Colonic mucosa (tissue), 4 donors: ENCODE data around the gene ZNF407. TPM values are rescaled to one million over a fixed set of nuclear protein-coding genes. Genes with fewer than 3 reads are reported as not detected.

Experiments
- DNase-seq: peaks from one replicate; pipeline ENCODE4 v3.0.0-alpha.2; 2020
- H3K27ac ChIP-seq: fragments of 200-600 bp; one replicate; pipeline ENCODE4 v1.8.0; 2021
- H3K27me3 ChIP-seq: fragments of 200-600 bp; one replicate; pipeline ENCODE4 v1.8.0; 2021
- H3K36me3 ChIP-seq: fragments of 200-600 bp; one replicate; pipeline ENCODE4 v1.8.0; 2021
- H3K4me1 ChIP-seq: fragments of 200-600 bp; one replicate; pipeline ENCODE4 v1.8.0; 2021; ENCODE audit warnings: mild to moderate bottlenecking
- H3K4me3 ChIP-seq: fragments of 200-600 bp; one replicate; pipeline ENCODE4 v1.8.0; 2021
- H3K9ac ChIP-seq, 2 donors: one replicate each; pipeline ENCODE4 v1.7.0; 2013; ENCODE audit warnings: control low read depth in 2 of 2, low read depth in 2 of 2, low read length in 2 of 2
- H3K9me3 ChIP-seq: fragments of 200-600 bp; one replicate; pipeline ENCODE4 v1.8.0; 2021
- CTCF ChIP-seq: fragments of 200-600 bp; IDR thresholded peaks from one replicate; pipeline ENCODE4 v1.8.0; 2022; ENCODE audit warnings: antibody characterized with exemption, mild to moderate bottlenecking
- intact Hi-C: fragments of 100-400 bp; cut with DNase I; formaldehyde crosslinking; loops from one replicate; pipeline ENCODE4 v1.14.1; 2022
- total RNA-seq, 2 donors: library from RNA; stranded (reverse); fragmentation: NEBNext Ultra II Directional in 1 of 2; extraction: Animal tissue kit (Norgen Biotek cat#: 25700) in 1 of 2; gene quantifications; one replicate each; pipeline ENCODE4 v1.2.1, GENCODE V29; 2021
- donor health status: healthy.
- donor health status: DM: no; HTN: no; CAD: no.
- donor health status: DM: no; HTN: no; CAD: no.

Gene ZNF407
- total RNA-seq, 2 donors from 2014 or later = 8.1 to 13.1 TPM

- H3K27ac ChIP-seq = peak overlapping the region; percentile 96
- no peaks in the 10 kb centered on the region for H3K36me3 ChIP-seq
- intact Hi-C loops = loop anchor here (5.0 kb wide), 1 partner anchor 96 kb away; no protein-coding TSS in a partner anchor
- H3K9ac ChIP-seq = peak overlapping the region; percentile 91 to 95
- H3K9me3 ChIP-seq = no peaks in the 10 kb centered on the region
- peaks cover 7% of the 10 kb centered on the region for H3K4me1 ChIP-seq
- TF ChIP-seq CTCF = no peak
- peak overlapping the region; percentile 94 for H3K4me3 ChIP-seq
- DNase-seq = peak; percentile 57
- no peaks in the 10 kb centered on the region for H3K27me3 ChIP-seq
Observed at GRCh38 chr18:74598350-74599001, 806 bp downstream of the ZNF407 start.

DNA sequence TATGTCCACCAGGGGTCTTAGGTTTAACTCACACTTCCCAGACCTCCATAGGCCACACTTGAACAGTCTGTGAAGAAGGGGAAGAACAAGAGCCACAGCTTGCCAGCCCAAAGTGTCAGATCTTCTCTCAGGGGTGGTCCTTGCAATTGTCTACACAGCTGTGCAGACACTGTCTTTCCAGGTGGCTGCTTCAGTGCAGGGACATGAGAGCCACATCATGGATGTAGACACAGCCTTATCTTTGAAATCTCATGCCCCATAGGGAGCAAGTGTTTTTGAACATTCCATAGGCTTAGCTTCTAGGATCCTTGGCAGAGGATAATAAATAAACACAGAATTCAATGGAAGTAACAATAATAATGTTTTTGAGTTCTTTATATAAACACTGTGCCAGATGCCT, 6.7 kb downstream of the ZNF407 start:
- no peak overlapping the region for H3K27ac ChIP-seq
- H3K4me1 ChIP-seq = no peaks in the 10 kb centered on the region
- H3K9ac ChIP-seq = no peak overlapping the region
- H3K36me3 ChIP-seq = no peaks in the 10 kb centered on the region
- intact Hi-C loops = no loop called here
- no peaks in the 10 kb centered on the region for H3K9me3 ChIP-seq
- TF ChIP-seq CTCF = no peak
- no peak overlapping the region for H3K4me3 ChIP-seq
- no peaks in the 10 kb centered on the region for H3K27me3 ChIP-seq
- no peak for DNase-seq

DNA sequence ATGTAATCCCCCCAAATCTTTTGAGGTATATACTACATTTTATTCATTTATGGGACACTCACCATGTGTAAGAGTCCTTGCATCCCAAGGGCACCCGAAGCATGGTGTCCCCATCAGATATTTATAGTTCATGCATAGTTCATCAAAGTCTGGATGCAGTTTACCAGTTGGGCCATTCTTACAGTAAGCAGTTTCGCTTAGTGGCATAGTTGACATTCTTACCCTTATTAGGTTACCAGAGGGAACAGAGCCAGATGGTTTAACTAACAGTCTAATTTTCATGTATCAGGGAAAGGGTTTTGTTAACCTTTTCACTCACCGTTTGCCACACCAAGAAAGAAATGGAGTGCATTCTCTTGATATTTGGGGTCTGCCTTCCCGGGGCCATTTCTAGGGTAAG, 7.1 kb downstream of the ZNF407 start:
- Histone ChIP-seq H3K9ac (no peak overlapping the region), H3K9me3 (no peaks in the 10 kb centered on the region), H3K36me3 (no peaks in the 10 kb centered on the region), H3K27ac (no peak overlapping the region), H3K27me3 (no peaks in the 10 kb centered on the region), H3K4me3 (no peak overlapping the region), H3K4me1 (no peaks in the 10 kb centered on the region)
- intact Hi-C loops = no loop called here
- no peak for DNase-seq
- TF ChIP-seq CTCF = no peak

GRCh38 chr18:74608681-74609080, 11.0 kb downstream of the ZNF407 start:
- Histone ChIP-seq H3K9ac (no peak overlapping the region), H3K27ac (no peak overlapping the region), H3K9me3 (no peaks in the 10 kb centered on the region), H3K36me3 (no peaks in the 10 kb centered on the region), H3K27me3 (no peaks in the 10 kb centered on the region), H3K4me3 (no peak overlapping the region), H3K4me1 (no peaks in the 10 kb centered on the region)
- no peak for TF ChIP-seq CTCF
- no peak for DNase-seq
- intact Hi-C loops = no loop called here

DNA sequence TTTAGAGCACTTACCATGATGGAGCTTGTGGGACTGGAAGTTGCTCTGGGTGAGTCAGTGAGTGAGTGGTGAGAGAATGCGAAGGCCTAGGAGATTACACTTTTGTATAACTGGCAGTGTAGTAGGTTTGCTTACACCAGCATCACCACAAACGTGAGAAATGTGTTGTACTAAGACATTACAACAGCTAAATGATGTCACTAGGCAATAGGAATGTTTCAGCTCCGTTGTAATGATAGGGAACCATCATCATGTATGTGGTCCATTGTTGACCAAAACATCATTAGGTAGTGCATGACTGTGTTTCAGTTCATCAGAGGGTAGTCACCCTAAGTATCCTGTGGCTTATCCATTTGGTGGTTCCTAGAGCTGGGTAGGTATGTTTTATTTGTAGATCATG, 11.9 kb downstream of the ZNF407 start:
- TF ChIP-seq CTCF = no peak
- intact Hi-C loops = no loop called here
- no peaks in the 10 kb centered on the region for H3K9me3 ChIP-seq
- no peak overlapping the region for H3K27ac ChIP-seq
- no peaks in the 10 kb centered on the region for H3K27me3 ChIP-seq
- H3K4me1 ChIP-seq = no peaks in the 10 kb centered on the region
- no peak for DNase-seq
- no peak overlapping the region for H3K9ac ChIP-seq
- H3K4me3 ChIP-seq = no peak overlapping the region
- no peaks in the 10 kb centered on the region for H3K36me3 ChIP-seq
